DND-41 (cell line): ENCODE data around the gene WBP2NL.

Source experiments
- ATAC-seq: fragments of 200-7000 bp; cut with Tn5 transposase; 3 replicates; pipeline ENCODE4 v1.9.1; 2021; ENCODE audit warnings: low read depth; ENCODE audit not compliant: insufficient read depth
- DNase-seq: peaks from one replicate; pipeline ENCODE4 v3.0.0-alpha.2; 2020
- H2AFZ ChIP-seq: 2 replicates; pipeline ENCODE4 v1.6.0; 2012; ENCODE audit warnings: low read depth, low read length
- H3K27ac ChIP-seq: 2 replicates; pipeline ENCODE4 v1.5.1; 2012; ENCODE audit warnings: low read length, inconsistent platforms
- H3K27me3 ChIP-seq: fragments of 200-600 bp; sonication (generic); 2 replicates; pipeline ENCODE4 v1.6.0; 2012; ENCODE audit warnings: low read length, mild to moderate bottlenecking, inconsistent platforms; ENCODE audit not compliant: insufficient read depth, poor library complexity
- H3K36me3 ChIP-seq: 2 replicates; pipeline ENCODE4 v1.5.1; 2012; ENCODE audit warnings: low read length, inconsistent platforms; ENCODE audit not compliant: insufficient read depth
- H3K4me1 ChIP-seq: 2 replicates; pipeline ENCODE4 v1.5.1; 2012; ENCODE audit warnings: mild to moderate bottlenecking, low read length; ENCODE audit not compliant: insufficient read depth
- H3K4me2 ChIP-seq: 2 replicates; pipeline ENCODE4 v1.6.0; 2012; ENCODE audit warnings: mild to moderate bottlenecking, moderate library complexity, low read length, inconsistent platforms; ENCODE audit not compliant: insufficient read depth
- H3K4me3 ChIP-seq, 2 experiments: fragments of 200-600 bp in 1 of 2; shearing (Covaris generic) in 1 of 2; 2 replicates each; pipeline ENCODE4 v1.5.1; 2012 to 2016; ENCODE audit warnings: inconsistent platforms in 2 of 2, low read length in 2 of 2, mild to moderate bottlenecking in 2 of 2, low read depth in 1 of 2, moderate library complexity in 1 of 2
- H3K79me2 ChIP-seq: 2 replicates; pipeline ENCODE4 v1.6.0; 2012; ENCODE audit warnings: low read length, inconsistent platforms; ENCODE audit not compliant: insufficient read depth
- H3K9ac ChIP-seq: 2 replicates; pipeline ENCODE4 v1.6.0; 2012; ENCODE audit warnings: low read depth, mild to moderate bottlenecking, inconsistent platforms, low read length, moderate library complexity
- H3K9me3 ChIP-seq: 2 replicates; pipeline ENCODE4 v1.5.1; 2012; ENCODE audit warnings: low read length, moderate library complexity, mild to moderate bottlenecking, inconsistent platforms; ENCODE audit not compliant: insufficient read depth, severe bottlenecking
- H4K20me1 ChIP-seq: 2 replicates; pipeline ENCODE4 v1.6.0; 2012; ENCODE audit warnings: low read length; ENCODE audit not compliant: insufficient read depth
- EZH2 ChIP-seq: IDR thresholded peaks from 3 replicates; pipeline ENCODE4 v1.6.1; 2012; ENCODE audit warnings: borderline replicate concordance, low read depth, mild to moderate bottlenecking, moderate library complexity, low read length, inconsistent platforms; ENCODE audit not compliant: severe bottlenecking
- TF ChIP-seq, protein P1 (sequence below): IDR thresholded peaks from 2 replicates; pipeline ENCODE4 v1.5.1; 2012; ENCODE audit warnings: borderline replicate concordance, low read length, moderate library complexity, mild to moderate bottlenecking; ENCODE audit not compliant: poor library complexity, severe bottlenecking; ENCODE audit errors: extremely low read depth

Gene WBP2NL

DNA sequence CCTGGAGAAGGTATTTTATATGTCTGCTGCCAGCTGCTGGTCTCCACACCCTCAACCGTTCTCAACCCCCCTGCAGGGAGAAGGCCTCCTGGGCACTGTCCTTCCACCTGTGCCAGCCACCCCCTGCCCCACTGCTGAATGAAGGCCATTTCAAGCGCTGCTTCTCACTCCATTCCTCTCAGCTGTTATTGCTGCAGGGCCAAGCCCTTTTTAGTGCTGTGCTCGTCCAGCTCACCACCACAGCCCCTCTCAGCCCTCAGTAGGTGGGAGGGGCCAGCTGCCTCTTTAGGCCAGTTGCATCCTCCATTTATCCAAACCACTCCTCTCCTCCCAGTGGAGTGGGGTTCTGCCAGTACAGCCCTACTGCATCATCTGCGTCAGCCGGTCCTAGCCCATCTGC, 1.8 kb upstream of the WBP2NL start:
- Histone ChIP-seq H3K4me2 (no peak overlapping the region), H2AFZ (no peak overlapping the region), H3K9me3 (no peaks in the 10 kb centered on the region), H3K4me1 (no peaks in the 10 kb centered on the region), H3K4me3 (no peak overlapping the region), H3K9ac (no peak overlapping the region), H3K27me3 (peaks cover 35% of the 10 kb centered on the region), H4K20me1 (no peaks in the 10 kb centered on the region), H3K27ac (no peak overlapping the region), H3K79me2 (no peaks in the 10 kb centered on the region), H3K36me3 (no peaks in the 10 kb centered on the region)
- DNase-seq (no peak), ATAC-seq (no peak)
- TF ChIP-seq, protein P1, sequence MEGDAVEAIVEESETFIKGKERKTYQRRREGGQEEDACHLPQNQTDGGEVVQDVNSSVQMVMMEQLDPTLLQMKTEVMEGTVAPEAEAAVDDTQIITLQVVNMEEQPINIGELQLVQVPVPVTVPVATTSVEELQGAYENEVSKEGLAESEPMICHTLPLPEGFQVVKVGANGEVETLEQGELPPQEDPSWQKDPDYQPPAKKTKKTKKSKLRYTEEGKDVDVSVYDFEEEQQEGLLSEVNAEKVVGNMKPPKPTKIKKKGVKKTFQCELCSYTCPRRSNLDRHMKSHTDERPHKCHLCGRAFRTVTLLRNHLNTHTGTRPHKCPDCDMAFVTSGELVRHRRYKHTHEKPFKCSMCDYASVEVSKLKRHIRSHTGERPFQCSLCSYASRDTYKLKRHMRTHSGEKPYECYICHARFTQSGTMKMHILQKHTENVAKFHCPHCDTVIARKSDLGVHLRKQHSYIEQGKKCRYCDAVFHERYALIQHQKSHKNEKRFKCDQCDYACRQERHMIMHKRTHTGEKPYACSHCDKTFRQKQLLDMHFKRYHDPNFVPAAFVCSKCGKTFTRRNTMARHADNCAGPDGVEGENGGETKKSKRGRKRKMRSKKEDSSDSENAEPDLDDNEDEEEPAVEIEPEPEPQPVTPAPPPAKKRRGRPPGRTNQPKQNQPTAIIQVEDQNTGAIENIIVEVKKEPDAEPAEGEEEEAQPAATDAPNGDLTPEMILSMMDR, result no peak
- no peak for TF ChIP-seq EZH2

DNA sequence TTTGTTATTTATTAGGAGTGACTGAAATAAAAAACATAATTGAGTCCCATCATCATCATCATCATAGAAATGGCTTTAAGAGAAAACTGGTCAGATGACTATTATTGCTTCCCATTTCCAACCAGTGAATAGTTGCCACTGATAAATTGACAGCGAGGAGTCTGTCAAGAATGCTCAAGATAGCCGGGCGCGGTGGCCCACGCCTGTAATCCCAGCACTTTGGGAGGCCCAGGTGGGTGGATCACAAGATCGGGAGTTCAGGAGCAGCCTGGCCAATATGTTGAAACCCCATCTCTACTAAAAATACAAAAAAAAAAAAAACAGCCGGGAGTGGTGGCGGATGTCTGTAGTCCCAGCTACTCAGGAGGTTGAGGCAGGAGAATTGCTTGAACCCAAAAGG, 1.9 kb downstream of the WBP2NL start:
- no peaks in the 10 kb centered on the region for H3K79me2 ChIP-seq
- peaks cover 25% of the 10 kb centered on the region for H3K27me3 ChIP-seq
- no peaks in the 10 kb centered on the region for H3K9me3 ChIP-seq
- no peak overlapping the region for H2AFZ ChIP-seq
- H3K4me3 ChIP-seq, result no peak overlapping the region
- TF ChIP-seq EZH2, result no peak
- TF ChIP-seq, protein P1, result no peak
- H3K9ac ChIP-seq, result no peak overlapping the region
- H3K36me3 ChIP-seq, result no peaks in the 10 kb centered on the region
- no peaks in the 10 kb centered on the region for H4K20me1 ChIP-seq
- no peak for ATAC-seq
- H3K4me1 ChIP-seq, result no peaks in the 10 kb centered on the region
- no peak overlapping the region for H3K4me2 ChIP-seq
- DNase-seq, result no peak
- no peak overlapping the region for H3K27ac ChIP-seq

DNA sequence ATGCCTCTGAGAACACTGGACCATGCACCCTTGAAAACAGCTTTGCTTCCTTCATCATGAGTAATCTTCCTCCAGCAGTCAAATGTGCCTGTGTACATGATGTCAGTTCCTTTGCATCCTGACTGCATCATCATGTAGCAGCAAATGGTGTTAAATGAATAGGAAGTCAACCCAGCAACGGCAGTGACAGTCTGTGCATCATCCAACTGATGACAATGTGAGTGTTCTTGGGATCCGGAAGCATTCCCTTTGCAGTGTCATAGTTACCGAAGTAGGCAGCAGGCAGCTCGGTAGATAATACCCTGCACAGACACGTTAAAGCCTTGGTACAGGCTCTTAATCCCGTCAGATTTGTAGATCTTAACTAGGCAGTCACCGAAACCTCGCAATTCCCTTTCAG, 2.5 kb downstream of the WBP2NL start:
- ATAC-seq, result no peak
- no peak overlapping the region for H3K4me2 ChIP-seq
- H3K9ac ChIP-seq, result no peak overlapping the region
- H3K79me2 ChIP-seq, result no peaks in the 10 kb centered on the region
- no peaks in the 10 kb centered on the region for H4K20me1 ChIP-seq
- H2AFZ ChIP-seq, result no peak overlapping the region
- H3K9me3 ChIP-seq, result no peaks in the 10 kb centered on the region
- no peaks in the 10 kb centered on the region for H3K4me1 ChIP-seq
- no peak for DNase-seq
- no peak overlapping the region for H3K4me3 ChIP-seq
- no peak overlapping the region for H3K27ac ChIP-seq
- H3K27me3 ChIP-seq, result peaks cover 19% of the 10 kb centered on the region
- TF ChIP-seq EZH2, result no peak
- TF ChIP-seq, protein P1, result no peak
- H3K36me3 ChIP-seq, result no peaks in the 10 kb centered on the region

DNA sequence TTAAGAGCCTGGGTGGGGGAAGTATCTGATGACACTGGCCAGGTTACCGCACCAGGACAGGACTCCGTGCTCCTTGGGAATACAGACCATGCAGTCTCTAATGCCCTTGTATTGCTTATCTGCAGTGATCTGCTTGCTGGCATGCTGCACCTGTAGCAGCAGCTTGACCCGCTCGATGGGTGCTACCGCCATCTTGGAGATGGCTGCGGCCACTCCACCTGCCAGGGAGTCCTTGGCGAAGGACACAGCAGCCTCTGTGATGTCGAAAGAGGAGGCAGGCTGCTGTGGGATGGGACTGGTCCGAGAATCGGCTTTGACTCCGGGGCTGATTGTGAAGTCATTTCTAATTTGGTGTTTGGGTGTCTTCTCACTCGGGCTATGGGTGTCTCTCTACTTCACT, 3.1 kb downstream of the WBP2NL start:
- Histone ChIP-seq H3K4me3 (no peak overlapping the region), H3K9ac (no peak overlapping the region), H2AFZ (no peak overlapping the region), H3K4me1 (no peaks in the 10 kb centered on the region), H3K36me3 (no peaks in the 10 kb centered on the region), H3K9me3 (no peaks in the 10 kb centered on the region), H3K4me2 (no peak overlapping the region), H4K20me1 (no peaks in the 10 kb centered on the region), H3K27me3 (peaks cover 13% of the 10 kb centered on the region), H3K27ac (no peak overlapping the region), H3K79me2 (no peaks in the 10 kb centered on the region)
- ATAC-seq, result no peak
- DNase-seq, result no peak
- TF ChIP-seq EZH2, result no peak
- TF ChIP-seq, protein P1, result no peak
